ENCODE measurements around the gene SOCS6. TPM values are rescaled to one million over a fixed set of nuclear protein-coding genes. Genes with fewer than 3 reads are reported as not detected.

The SOCS6 gene
- total and polyA plus RNA-seq, 2 of the 13 experiments (the other 11 are each of a cell fraction or from before 2014, with no cell fraction given): 18.6 to 38.3 TPM

GRCh38 chr18:70296289-70296688 is 7.4 kb downstream of the SOCS6 start (continued):
- TF ChIP-seq HMGXB4 (CRISPR knock-in tag; IDR thresholded peaks at IDR 0.05; ENCODE audit: borderline replicate concordance in 1 of 2, low read depth in 1 of 2): 0 out of 4 replicates have a peak, but pooled peaks of 1 of the 2 experiments have one; percentile 34
- TF ChIP-seq NR1H2 (CRISPR knock-in tag; IDR thresholded peaks at IDR 0.05; ENCODE audit: borderline replicate concordance, low read depth): no peak
- TF ChIP-seq RAD21 (CRISPR knock-in tag; IDR thresholded peaks at IDR 0.05): 0 out of 2 replicates have a peak, but pooled peaks have one; percentile 17
- TF ChIP-seq HBP1 (CRISPR knock-in tag; IDR thresholded peaks at IDR 0.05; ENCODE audit: low read depth): 0 out of 2 replicates have a peak, but pooled peaks have one; percentile 58
- TF ChIP-seq ZNF33B (CRISPR knock-in tag; IDR thresholded peaks at IDR 0.05): no peak
- TF ChIP-seq ARNTL (CRISPR knock-in tag; IDR thresholded peaks at IDR 0.05): 0 out of 2 replicates have a peak, but pooled peaks have one; percentile 41
- TF ChIP-seq ETV6 (CRISPR knock-in tag; conservative IDR thresholded peaks at IDR 0.05): no peak
- no peak for TF ChIP-seq DMTF1 (CRISPR knock-in tag; IDR thresholded peaks at IDR 0.05)
- TF ChIP-seq NFIB (CRISPR knock-in tag; IDR thresholded peaks at IDR 0.05; ENCODE audit: borderline replicate concordance): no peak
- TF ChIP-seq AKNA (CRISPR knock-in tag; IDR thresholded peaks at IDR 0.05; ENCODE audit: borderline replicate concordance): no peak
- no peak for TF ChIP-seq ZNF597 (CRISPR knock-in tag; IDR thresholded peaks at IDR 0.05)
- TF ChIP-seq PLRG1 (conservative IDR thresholded peaks at IDR 0.05): no peak
- no peak for TF ChIP-seq U2AF2 (IDR thresholded peaks at IDR 0.05; ENCODE audit: low read depth, low read length)
- TF ChIP-seq CHCHD3 (CRISPR knock-in tag; IDR thresholded peaks at IDR 0.05): no peak

Data from HepG2 (cell line).